HEK293 (cell line): ENCODE data around the gene KRCC1.

Experiments used
- CTCF ChIA-PET: fragments of 350-600 bp; formaldehyde crosslinking; extraction: SDS; loops from one replicate; lab custom pipeline; 2021; ENCODE audit warnings: antibody characterized with exemption; lab: Yijun Ruan, JAX
- POLR2A ChIA-PET: fragments of 300-600 bp; formaldehyde crosslinking; extraction: SDS; loops from one replicate; lab custom pipeline; 2020; ENCODE audit warnings: antibody characterized with exemption, inconsistent platforms; lab: Yijun Ruan, JAX
- H3K27ac ChIP-seq: fragments of 200-500 bp; sonication (Bioruptor generic); 2 replicates; pipeline ENCODE4 v1.5.1; 2014; ENCODE audit warnings: low read depth, low read length, control low read depth, inconsistent platforms; ENCODE audit errors: extremely low read depth
- H3K36me3 ChIP-seq, 2 experiments: fragments of 200-500 bp in 1 of 2; sonication (Bioruptor generic) in 1 of 2; 1 replicate in 1 of 2; 2 replicates in 1 of 2; pipeline ENCODE4 v1.5.1; 2014 to 2017; ENCODE audit warnings: inconsistent platforms in 2 of 2, low read length in 2 of 2; ENCODE audit not compliant: control insufficient read depth in 2 of 2, insufficient read depth in 1 of 2
- H3K4me1 ChIP-seq: fragments of 200-500 bp; sonication (Bioruptor generic); 2 replicates; pipeline ENCODE4 v1.5.1; 2014; ENCODE audit warnings: mild to moderate bottlenecking, low read length, inconsistent platforms; ENCODE audit not compliant: control insufficient read depth, insufficient read depth
- H3K4me3 ChIP-seq: 2 replicates; pipeline ENCODE4 v1.5.1; 2011; ENCODE audit warnings: low read depth, mild to moderate bottlenecking, control low read depth, low read length, moderate library complexity
- H3K9me3 ChIP-seq: fragments of 200-500 bp; sonication (Bioruptor generic); 2 replicates; pipeline ENCODE4 v1.5.1; 2014; ENCODE audit warnings: low read depth, low read length, inconsistent platforms; ENCODE audit not compliant: control insufficient read depth, insufficient read depth
- PRDM1 ChIP-seq: fragments of 450-650 bp; formaldehyde crosslinking; IDR thresholded peaks from 2 replicates; pipeline ENCODE4; 2016; ENCODE audit warnings: missing biosample characterization, missing genetic modification characterization
- REPIN1 ChIP-seq: fragments of 450-650 bp; formaldehyde crosslinking; IDR thresholded peaks from 2 replicates; pipeline ENCODE4 v1.5.1; 2017; ENCODE audit warnings: missing biosample characterization, missing genetic modification characterization, low read depth
- ZBTB7A ChIP-seq: fragments of 450-650 bp; formaldehyde crosslinking; IDR thresholded peaks from 2 replicates; pipeline ENCODE4 v1.5.1; 2016; ENCODE audit warnings: low read depth, missing biosample characterization, missing genetic modification characterization
- ZFP3 ChIP-seq: fragments of 450-650 bp; formaldehyde crosslinking; IDR thresholded peaks from 2 replicates; pipeline ENCODE4 v1.5.1; 2016; ENCODE audit warnings: low read depth, missing biosample characterization, missing genetic modification characterization
- ZIC2 ChIP-seq: fragments of 450-650 bp; formaldehyde crosslinking; IDR thresholded peaks from 2 replicates; pipeline ENCODE4 v1.5.1; 2016; ENCODE audit warnings: missing biosample characterization, missing genetic modification characterization
- ZNF16 ChIP-seq: fragments of 450-650 bp; formaldehyde crosslinking; IDR thresholded peaks from 2 replicates; pipeline ENCODE4 v1.5.1; 2016; ENCODE audit warnings: low read depth, missing biosample characterization, missing genetic modification characterization
- ZNF184 ChIP-seq: fragments of 450-650 bp; IDR thresholded peaks from 2 replicates; pipeline ENCODE4 v1.5.1; 2018; ENCODE audit warnings: missing biosample characterization, mild to moderate bottlenecking, missing genetic modification characterization
- ZNF19 ChIP-seq: fragments of 450-650 bp; formaldehyde crosslinking; IDR thresholded peaks from 2 replicates; pipeline ENCODE4; 2016; ENCODE audit warnings: missing biosample characterization, missing genetic modification characterization, low read depth
- ZNF2 ChIP-seq: fragments of 450-650 bp; formaldehyde crosslinking; IDR thresholded peaks from 2 replicates; pipeline ENCODE4 v1.5.1; 2016; ENCODE audit warnings: missing biosample characterization, missing genetic modification characterization
- ZNF341 ChIP-seq: fragments of 450-650 bp; formaldehyde crosslinking; IDR thresholded peaks from 2 replicates; pipeline ENCODE4; 2016; ENCODE audit warnings: low read depth, missing biosample characterization, missing genetic modification characterization
- ZNF664 ChIP-seq: fragments of 450-650 bp; formaldehyde crosslinking; IDR thresholded peaks from 2 replicates; pipeline ENCODE4 v1.5.1; 2016; ENCODE audit warnings: missing biosample characterization, missing genetic modification characterization
- ZNF707 ChIP-seq: fragments of 450-650 bp; formaldehyde crosslinking; IDR thresholded peaks from 2 replicates; pipeline ENCODE4 v1.5.1; 2016; ENCODE audit warnings: missing biosample characterization, missing genetic modification characterization
- ZNF768 ChIP-seq: fragments of 450-650 bp; formaldehyde crosslinking; IDR thresholded peaks from 2 replicates; pipeline ENCODE4 v1.5.1; 2018; ENCODE audit warnings: missing biosample characterization, mild to moderate bottlenecking, missing genetic modification characterization
- ZNF785 ChIP-seq: fragments of 450-650 bp; formaldehyde crosslinking; IDR thresholded peaks from 2 replicates; pipeline ENCODE4 v1.5.1; 2016; ENCODE audit warnings: missing biosample characterization, missing genetic modification characterization
- TF ChIP-seq, protein P1 (sequence below): fragments of 450-650 bp; formaldehyde crosslinking; IDR thresholded peaks from 2 replicates; pipeline ENCODE4 v1.5.1; 2016; ENCODE audit warnings: missing biosample characterization, missing genetic modification characterization
- TF ChIP-seq, protein P2 (sequence below): fragments of 450-650 bp; formaldehyde crosslinking; IDR thresholded peaks from 2 replicates; pipeline ENCODE4 v1.5.1; 2016; ENCODE audit warnings: missing biosample characterization, missing genetic modification characterization
- TF ChIP-seq, protein P3 (sequence below): fragments of 450-650 bp; formaldehyde crosslinking; IDR thresholded peaks from 2 replicates; pipeline ENCODE4 v1.5.1; 2016; ENCODE audit warnings: missing biosample characterization, missing genetic modification characterization
- TF ChIP-seq, protein P4 (sequence below): fragments of 450-650 bp; formaldehyde crosslinking; IDR thresholded peaks from 2 replicates; pipeline ENCODE4 v1.5.1; 2016; ENCODE audit warnings: missing biosample characterization, missing genetic modification characterization

KRCC1 gene

DNA sequence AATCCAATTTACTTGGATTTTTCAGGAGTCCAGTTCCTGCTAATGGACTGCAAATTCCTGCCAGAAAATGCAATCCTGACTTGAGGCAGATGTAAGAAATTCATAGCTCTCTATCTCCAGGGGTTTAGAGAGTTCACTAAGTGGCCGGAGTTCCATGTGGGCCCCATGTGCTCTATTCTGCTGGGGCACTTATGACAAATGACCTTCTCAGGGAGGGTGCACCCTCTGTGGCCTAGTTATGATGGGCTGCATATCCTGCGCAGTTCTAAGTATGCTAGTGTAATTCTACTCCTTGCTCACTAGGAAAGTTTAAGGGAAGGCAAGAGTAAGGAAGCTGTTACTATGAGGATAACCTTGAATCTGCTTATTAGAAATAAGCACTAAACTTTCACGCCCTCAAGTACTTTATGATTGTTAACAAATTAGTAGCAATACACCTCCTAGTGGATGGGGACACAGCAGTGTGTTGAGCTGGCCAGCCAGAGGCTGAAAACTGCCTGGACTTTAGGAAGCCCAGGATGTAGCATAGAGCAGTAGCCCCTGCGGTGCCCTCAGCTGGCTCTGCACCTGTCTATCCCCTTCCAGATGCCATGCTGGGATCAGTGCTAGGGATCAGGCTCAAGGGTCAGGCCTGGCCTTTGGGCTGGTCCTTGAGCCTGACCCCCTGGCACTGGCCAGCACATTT, 26.5 kb upstream of the KRCC1 start (continued):
- TF ChIP-seq, protein P1, sequence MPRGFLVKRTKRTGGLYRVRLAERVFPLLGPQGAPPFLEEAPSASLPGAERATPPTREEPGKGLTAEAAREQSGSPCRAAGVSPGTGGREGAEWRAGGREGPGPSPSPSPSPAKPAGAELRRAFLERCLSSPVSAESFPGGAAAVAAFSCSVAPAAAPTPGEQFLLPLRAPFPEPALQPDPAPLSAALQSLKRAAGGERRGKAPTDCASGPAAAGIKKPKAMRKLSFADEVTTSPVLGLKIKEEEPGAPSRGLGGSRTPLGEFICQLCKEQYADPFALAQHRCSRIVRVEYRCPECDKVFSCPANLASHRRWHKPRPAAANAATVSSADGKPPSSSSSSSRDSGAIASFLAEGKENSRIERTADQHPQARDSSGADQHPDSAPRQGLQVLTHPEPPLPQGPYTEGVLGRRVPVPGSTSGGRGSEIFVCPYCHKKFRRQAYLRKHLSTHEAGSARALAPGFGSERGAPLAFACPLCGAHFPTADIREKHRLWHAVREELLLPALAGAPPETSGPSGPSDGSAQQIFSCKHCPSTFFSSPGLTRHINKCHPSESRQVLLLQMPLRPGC (tag by site-specific recombination): no peak
- TF ChIP-seq ZNF664 (tag by site-specific recombination) (no peak), ZNF19 (no peak), ZBTB7A (tag by site-specific recombination) (no peak), ZNF341 (tag by site-specific recombination) (no peak)
- TF ChIP-seq, all 188 proteins: peak for 0

DNA sequence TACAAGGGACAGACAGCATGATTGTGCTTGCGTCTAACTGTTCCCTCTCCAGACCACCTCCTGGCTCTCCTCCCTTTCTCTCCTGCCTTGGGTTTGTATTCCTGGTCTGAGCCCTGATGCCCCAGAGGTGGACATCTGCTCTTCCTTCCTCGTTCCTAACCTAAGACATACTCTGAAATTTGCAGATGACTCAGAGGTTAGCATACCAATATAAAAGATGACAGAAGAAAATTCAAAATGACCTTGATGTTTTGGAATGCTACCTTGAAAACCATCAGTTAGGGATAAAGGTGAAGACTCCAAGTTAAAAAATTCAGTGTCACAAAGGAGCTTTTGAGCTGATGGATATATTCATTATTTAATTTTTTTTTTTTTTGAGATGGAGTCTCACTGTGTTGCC, 25.0 kb upstream of the KRCC1 start:
- POLR2A ChIA-PET: no interaction called here
- TF ChIP-seq REPIN1: no peak
- no peak for TF ChIP-seq ZNF184
- no peak for TF ChIP-seq ZFP3 (tag by site-specific recombination)
- no peak for TF ChIP-seq ZNF768 (tag by site-specific recombination)
- no peak for TF ChIP-seq ZNF707
- no peak for TF ChIP-seq PRDM1 (tag by site-specific recombination)
- CTCF ChIA-PET: no interaction called here

DNA sequence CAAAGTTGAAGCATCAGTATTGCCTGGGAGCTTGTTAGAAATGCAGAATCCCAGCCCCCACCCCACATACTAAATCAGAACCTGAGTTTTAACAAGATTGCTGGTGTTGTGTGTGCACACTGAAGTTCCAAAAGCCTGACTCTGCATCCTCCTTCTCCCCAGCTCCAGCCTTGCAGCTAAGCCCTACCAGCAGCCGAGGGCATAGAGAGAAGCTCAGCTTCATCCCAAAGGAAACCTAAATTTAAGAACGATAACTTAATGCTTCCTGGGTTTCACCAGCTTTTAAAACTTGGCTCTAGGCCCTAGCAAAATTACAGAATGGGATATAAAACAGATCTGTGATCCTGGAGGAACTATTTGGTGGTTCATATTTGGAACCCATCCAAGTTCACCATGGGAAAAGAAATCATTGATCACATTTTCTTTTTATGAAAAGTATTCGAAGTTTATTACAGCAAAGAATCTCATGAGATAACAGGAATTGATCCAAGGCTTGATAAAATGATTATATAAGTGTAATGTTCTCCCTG, 23.1 kb upstream of the KRCC1 start:
- Histone ChIP-seq H3K36me3 (no peaks in the 10 kb centered on the region), H3K9me3 (no peaks in the 10 kb centered on the region), H3K4me1 (no peaks in the 10 kb centered on the region), H3K27ac (no peak overlapping the region), H3K4me3 (no peak overlapping the region)
- ChIA-PET CTCF (interaction anchor here (0.6 to 1.3 kb wide), 4 partner anchors 17 to 24 kb away, joined by 3 to 5 read pairs (median 3); no protein-coding TSS in a partner anchor), POLR2A (no interaction called here)
- no peak for TF ChIP-seq ZNF2 (tag by site-specific recombination)

More for the DNA sequence above, 25.0 kb upstream of the KRCC1 start:
- Histone ChIP-seq H3K4me1 (no peaks in the 10 kb centered on the region), H3K36me3 (no peaks in the 10 kb centered on the region), H3K9me3 (no peaks in the 10 kb centered on the region), H3K27ac (no peak overlapping the region), H3K4me3 (no peak overlapping the region)

DNA sequence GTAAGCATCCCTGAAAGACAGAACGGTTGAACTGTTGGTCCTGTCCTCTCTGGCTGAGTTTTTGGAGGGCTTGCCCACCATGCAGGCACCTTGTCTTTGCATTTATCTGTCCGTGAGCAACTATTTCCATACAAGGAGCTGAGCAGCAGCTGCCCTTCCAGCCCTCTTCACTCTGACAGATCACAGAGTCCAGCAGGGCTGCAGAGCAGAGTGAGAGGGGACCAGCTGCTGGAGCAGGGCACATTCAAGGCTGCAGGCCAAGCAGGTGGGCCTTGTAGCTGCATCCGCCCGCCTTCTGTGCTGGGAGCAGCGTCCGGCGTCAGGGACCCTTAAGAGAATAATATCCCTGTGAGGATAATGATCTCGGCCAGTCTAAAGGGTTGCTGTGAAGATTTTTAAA, 21.5 kb upstream of the KRCC1 start:
- H3K4me1 ChIP-seq: no peaks in the 10 kb centered on the region
- H3K27ac ChIP-seq: no peak overlapping the region
- no peaks in the 10 kb centered on the region for H3K36me3 ChIP-seq
- no peaks in the 10 kb centered on the region for H3K9me3 ChIP-seq
- POLR2A ChIA-PET: no interaction called here
- CTCF ChIA-PET: interaction anchor here (1.0 kb wide), 1 partner anchor 8 kb away, joined by 3 read pairs; no protein-coding TSS in a partner anchor
- H3K4me3 ChIP-seq: no peak overlapping the region
- TF ChIP-seq, protein P2, sequence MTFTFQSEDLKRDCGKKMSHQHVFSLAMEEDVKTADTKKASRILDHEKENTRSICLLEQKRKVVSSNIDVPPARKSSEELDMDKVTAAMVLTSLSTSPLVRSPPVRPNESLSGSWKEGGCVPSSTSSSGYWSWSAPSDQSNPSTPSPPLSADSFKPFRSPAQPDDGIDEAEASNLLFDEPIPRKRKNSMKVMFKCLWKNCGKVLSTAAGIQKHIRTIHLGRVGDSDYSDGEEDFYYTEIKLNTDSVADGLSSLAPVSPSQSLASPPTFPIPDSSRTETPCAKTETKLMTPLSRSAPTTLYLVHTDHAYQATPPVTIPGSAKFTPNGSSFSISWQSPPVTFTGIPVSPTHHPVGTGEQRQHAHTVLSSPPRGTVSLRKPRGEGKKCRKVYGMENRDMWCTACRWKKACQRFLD (tag by site-specific recombination): no peak
- TF ChIP-seq, protein P3, sequence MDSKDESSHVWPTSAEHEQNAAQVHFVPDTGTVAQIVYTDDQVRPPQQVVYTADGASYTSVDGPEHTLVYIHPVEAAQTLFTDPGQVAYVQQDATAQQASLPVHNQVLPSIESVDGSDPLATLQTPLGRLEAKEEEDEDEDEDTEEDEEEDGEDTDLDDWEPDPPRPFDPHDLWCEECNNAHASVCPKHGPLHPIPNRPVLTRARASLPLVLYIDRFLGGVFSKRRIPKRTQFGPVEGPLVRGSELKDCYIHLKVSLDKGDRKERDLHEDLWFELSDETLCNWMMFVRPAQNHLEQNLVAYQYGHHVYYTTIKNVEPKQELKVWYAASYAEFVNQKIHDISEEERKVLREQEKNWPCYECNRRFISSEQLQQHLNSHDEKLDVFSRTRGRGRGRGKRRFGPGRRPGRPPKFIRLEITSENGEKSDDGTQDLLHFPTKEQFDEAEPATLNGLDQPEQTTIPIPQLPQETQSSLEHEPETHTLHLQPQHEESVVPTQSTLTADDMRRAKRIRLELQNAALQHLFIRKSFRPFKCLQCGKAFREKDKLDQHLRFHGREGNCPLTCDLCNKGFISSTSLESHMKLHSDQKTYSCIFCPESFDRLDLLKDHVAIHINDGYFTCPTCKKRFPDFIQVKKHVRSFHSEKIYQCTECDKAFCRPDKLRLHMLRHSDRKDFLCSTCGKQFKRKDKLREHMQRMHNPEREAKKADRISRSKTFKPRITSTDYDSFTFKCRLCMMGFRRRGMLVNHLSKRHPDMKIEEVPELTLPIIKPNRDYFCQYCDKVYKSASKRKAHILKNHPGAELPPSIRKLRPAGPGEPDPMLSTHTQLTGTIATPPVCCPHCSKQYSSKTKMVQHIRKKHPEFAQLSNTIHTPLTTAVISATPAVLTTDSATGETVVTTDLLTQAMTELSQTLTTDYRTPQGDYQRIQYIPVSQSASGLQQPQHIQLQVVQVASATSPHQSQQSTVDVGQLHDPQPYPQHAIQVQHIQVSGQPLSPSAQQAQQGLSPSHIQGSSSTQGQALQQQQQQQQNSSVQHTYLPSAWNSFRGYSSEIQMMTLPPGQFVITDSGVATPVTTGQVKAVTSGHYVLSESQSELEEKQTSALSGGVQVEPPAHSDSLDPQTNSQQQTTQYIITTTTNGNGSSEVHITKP: no peak
- TF ChIP-seq ZIC2 (tag by site-specific recombination) (no peak), ZNF785 (tag by site-specific recombination) (no peak), ZNF16 (tag by site-specific recombination) (no peak)
- TF ChIP-seq, protein P4, sequence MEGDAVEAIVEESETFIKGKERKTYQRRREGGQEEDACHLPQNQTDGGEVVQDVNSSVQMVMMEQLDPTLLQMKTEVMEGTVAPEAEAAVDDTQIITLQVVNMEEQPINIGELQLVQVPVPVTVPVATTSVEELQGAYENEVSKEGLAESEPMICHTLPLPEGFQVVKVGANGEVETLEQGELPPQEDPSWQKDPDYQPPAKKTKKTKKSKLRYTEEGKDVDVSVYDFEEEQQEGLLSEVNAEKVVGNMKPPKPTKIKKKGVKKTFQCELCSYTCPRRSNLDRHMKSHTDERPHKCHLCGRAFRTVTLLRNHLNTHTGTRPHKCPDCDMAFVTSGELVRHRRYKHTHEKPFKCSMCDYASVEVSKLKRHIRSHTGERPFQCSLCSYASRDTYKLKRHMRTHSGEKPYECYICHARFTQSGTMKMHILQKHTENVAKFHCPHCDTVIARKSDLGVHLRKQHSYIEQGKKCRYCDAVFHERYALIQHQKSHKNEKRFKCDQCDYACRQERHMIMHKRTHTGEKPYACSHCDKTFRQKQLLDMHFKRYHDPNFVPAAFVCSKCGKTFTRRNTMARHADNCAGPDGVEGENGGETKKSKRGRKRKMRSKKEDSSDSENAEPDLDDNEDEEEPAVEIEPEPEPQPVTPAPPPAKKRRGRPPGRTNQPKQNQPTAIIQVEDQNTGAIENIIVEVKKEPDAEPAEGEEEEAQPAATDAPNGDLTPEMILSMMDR (tag by site-specific recombination): no peak
